Measurements from ENCODE around the gene ZNF335.

The ZNF335 gene

DNA sequence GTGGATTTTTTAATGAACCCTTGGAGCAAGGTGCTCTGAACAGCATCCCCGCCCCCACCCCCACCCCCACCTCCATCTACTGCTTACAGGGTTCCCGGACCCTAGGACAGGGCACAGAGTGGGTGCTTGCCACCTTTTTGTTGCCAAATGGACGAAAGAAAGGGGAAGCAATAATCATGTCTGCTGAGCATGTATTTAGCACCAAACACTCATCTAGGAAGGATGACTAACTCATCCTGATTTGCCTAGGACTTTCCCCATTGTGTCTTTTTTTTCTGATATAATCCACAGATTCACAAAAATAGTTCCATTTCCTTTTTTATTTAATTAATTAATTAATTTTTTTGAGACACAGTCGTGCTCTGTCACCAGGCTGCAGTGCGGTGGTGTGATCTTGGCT lies 58.9 kb downstream of the ZNF335 start:
- no peak overlapping the region for H3K27ac ChIP-seq
- intact Hi-C loops (cut with DNase I; ENCODE audit: low total_unique reads) = no loop called here
- H3K27me3 ChIP-seq = peaks cover 0 to 13% of the 10 kb centered on the region in 2 donors
- H3K36me3 ChIP-seq = no peaks in the 10 kb centered on the region
- peaks cover 0 to 24% (median 20%) of the 10 kb centered on the region in 4 donors for H3K4me1 ChIP-seq
- TF ChIP-seq, protein P1, sequence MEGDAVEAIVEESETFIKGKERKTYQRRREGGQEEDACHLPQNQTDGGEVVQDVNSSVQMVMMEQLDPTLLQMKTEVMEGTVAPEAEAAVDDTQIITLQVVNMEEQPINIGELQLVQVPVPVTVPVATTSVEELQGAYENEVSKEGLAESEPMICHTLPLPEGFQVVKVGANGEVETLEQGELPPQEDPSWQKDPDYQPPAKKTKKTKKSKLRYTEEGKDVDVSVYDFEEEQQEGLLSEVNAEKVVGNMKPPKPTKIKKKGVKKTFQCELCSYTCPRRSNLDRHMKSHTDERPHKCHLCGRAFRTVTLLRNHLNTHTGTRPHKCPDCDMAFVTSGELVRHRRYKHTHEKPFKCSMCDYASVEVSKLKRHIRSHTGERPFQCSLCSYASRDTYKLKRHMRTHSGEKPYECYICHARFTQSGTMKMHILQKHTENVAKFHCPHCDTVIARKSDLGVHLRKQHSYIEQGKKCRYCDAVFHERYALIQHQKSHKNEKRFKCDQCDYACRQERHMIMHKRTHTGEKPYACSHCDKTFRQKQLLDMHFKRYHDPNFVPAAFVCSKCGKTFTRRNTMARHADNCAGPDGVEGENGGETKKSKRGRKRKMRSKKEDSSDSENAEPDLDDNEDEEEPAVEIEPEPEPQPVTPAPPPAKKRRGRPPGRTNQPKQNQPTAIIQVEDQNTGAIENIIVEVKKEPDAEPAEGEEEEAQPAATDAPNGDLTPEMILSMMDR (IDR thresholded peaks at IDR 0.05) = no peak
- H3K9me3 ChIP-seq = no peaks in the 10 kb centered on the region
- no peak for DNase-seq
- no peak overlapping the region for H3K4me3 ChIP-seq

DNA sequence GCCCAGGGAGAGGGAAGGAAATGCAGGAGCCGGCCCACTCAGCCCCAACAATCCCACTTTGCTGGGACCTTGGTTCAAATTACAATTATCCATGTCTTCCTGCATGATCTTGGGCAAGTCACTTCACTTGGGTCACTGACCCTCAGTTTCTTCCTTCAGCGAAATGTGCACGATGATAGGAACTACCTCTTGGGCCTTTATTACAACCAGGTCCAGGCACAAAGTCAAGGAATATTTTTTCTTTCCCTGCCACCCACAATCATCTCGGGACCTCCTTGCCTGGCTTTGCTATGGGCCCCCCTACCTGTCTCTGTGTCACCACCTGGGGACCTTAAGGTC lies 59.7 kb downstream of the ZNF335 start:
- TF ChIP-seq, protein P1 (IDR thresholded peaks at IDR 0.05) = no peak
- Histone ChIP-seq H3K27me3 (peaks cover 0 to 13% of the 10 kb centered on the region in 2 donors), H3K9me3 (no peaks in the 10 kb centered on the region), H3K4me3 (peak overlapping the region; percentile 50 to 58), H3K36me3 (no peaks in the 10 kb centered on the region), H3K4me1 (peaks cover 0 to 20% (median 20%) of the 10 kb centered on the region in 4 donors), H3K27ac (peak overlapping the region; percentile 34 to 72)
- DNase-seq = no peak
- intact Hi-C loops (cut with DNase I; ENCODE audit: low total_unique reads) = no loop called here

DNA sequence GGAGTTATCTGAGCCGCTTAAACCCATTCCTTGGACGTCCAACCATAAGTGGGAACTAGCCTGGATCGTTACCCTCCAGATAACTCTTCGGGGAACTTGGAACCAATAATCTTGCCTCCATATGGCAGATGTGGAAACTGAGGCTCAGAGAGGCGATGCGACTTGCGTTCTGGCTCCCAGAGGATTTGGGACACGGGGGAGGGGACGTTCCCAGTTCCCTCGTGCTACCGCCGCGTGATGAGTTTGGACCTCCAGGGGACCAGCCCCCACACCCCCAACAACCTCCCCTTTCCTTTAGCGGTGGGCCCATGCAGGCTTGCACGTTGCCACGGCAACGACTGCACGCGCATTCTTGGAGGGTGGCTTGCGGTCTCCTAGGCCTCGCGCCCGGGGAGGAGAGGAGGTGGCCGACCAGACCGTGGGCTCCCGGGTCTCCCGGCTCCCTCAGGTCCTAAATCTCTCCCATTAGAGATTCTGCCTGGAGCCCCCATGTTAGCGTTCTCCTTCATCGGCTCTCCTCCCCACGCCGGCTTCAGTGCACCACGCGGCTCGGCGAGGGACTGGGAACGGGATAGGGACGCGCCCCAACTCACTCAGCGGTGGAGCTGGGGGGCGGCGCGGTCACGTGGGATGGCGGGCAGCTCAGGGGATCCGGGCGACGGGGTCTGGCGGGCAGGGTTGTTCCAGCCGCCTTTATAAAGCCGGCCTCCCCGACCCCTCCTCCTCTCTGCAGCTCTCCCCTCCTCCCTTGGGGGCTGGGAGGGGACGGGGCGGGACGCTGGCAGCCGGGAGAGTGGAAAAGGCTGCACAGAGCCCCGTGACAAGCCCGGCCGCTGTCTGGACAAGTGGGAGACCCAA lies 60.3 kb downstream of the ZNF335 start, which contains the start of gene PLTP:
PLTP (minus strand) TSS at position 670 of the 858 bp plus-strand sequence. CDS start 703 bp downstream, outside the sequence.
- peaks cover 0 to 20% (median 20%) of the 10 kb centered on the region in 4 donors for H3K4me1 ChIP-seq
- intact Hi-C loops (cut with DNase I; ENCODE audit: low total_unique reads) = no loop called here
- peak; percentile 77 to 88 for DNase-seq
- TF ChIP-seq, protein P1 (IDR thresholded peaks at IDR 0.05) = no peak
- H3K27ac ChIP-seq = peak within 1 kb of the TSS; percentile 38 to 72
- peak within 1 kb of the TSS; percentile 50 to 58 for H3K4me3 ChIP-seq
- peaks cover 0 to 13% of the 10 kb centered on the region in 2 donors for H3K27me3 ChIP-seq
- no peaks in the 10 kb centered on the region for H3K9me3 ChIP-seq
- H3K36me3 ChIP-seq = no peaks in the 10 kb centered on the region

DNA sequence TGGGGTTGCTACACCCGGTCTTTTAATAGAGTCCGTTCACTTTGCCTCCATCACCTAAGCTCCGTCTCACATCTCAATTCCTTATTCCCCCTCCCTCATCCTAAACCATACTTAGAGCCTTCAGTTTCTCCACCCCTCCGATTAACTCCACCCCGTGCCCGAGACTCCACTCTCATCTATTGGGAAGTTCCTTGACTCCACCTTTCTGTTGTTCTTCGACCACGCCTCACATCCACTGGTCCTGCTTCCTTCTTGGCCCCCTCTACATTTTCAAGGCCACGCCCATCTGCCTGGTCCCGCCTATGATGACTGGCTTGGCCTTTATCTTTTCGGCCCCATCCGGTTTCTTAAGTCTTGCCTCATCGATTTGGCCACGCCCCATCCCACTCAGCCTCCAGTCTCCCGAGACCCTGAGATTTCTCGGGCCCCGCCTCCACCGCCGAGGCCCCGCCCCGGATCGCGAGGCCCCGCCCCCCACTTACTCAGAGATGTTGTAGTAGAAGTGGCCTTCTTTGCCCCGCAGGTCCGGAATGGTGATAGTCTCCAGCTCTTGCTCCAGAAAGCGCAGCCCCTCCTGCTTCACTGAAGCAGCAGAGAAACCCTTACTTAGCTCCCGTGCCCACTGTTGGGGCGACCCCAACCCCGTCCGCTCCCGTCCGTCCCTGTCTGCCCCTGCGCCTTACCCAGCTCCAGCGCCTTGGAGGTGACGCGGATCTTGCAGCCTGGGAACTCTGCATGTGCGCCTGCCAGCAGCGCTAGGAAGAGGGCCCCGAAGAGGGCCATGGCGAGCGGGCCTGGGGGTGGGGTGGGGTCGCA lies 61.1 kb downstream of the ZNF335 start:
- no peaks in the 10 kb centered on the region for H3K36me3 ChIP-seq
- peaks cover 0 to 20% (median 20%) of the 10 kb centered on the region in 4 donors for H3K4me1 ChIP-seq
- peaks cover 0 to 13% of the 10 kb centered on the region in 2 donors for H3K27me3 ChIP-seq
- peak overlapping the region; percentile 38 to 72 for H3K27ac ChIP-seq
- intact Hi-C loops (cut with DNase I; ENCODE audit: low total_unique reads) = no loop called here
- H3K4me3 ChIP-seq = peak overlapping the region; percentile 50 to 58
- no peaks in the 10 kb centered on the region for H3K9me3 ChIP-seq
- DNase-seq = peak; percentile 99
- TF ChIP-seq, protein P1 (IDR thresholded peaks at IDR 0.05) = no peak

DNA sequence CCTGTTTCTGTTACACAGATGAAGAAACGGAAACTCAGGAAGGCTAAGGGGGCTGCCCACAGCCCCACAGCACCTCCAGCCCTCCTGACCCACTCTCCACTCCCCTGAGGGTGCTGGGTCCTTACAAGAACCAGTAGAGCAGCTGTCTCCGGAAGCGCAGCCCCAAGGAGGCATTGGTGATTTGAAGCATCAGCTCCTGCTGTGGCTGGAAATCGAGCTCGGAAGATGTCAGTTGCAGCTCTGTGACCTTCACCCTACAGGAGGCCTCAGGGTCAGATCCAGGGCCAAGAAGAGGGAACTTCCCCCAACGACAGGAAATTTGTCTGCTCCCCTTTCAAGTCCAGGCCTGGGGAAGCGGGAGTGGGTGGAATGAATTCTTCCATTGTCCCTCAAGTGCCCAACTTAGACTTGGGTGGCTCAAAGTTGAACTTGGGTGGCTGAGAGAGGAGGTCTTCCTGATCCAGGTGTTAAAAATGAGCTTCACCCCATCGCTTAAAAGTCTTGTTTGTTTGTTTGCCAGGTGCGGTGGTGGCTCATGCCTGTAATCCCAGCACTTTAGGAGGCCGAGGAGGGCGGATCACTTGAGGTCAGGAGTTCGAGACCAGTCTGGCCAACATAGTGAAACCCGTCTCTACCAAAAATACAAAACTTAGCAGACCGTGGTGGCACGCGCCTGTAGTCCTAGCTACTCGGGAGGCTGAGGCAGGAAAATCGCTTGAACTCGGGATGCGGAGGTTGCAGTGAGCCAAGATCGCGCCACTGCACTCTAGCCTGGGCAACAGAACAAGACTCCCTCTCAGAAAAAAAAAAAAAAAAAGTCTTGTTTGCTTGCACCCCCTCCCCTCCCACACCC lies 62.0 kb downstream of the ZNF335 start:
- DNase-seq = no peak
- Histone ChIP-seq H3K4me3 (peak overlapping the region; percentile 17 to 58), H3K4me1 (peaks cover 0 to 20% (median 20%) of the 10 kb centered on the region in 4 donors), H3K36me3 (peaks cover 0 to 2% (median 0%) of the 10 kb centered on the region in 3 donors), H3K9me3 (no peaks in the 10 kb centered on the region), H3K27ac (peak overlapping the region in 1 of 2 donors; percentile 38), H3K27me3 (peaks cover 0 to 13% of the 10 kb centered on the region in 2 donors)
- TF ChIP-seq, protein P1 (IDR thresholded peaks at IDR 0.05) = no peak
- intact Hi-C loops (cut with DNase I; ENCODE audit: low total_unique reads) = no loop called here
